GM10248 (cell line): ENCODE data around the gene ZDHHC22.

ENCODE experiments used
- CTCF ChIA-PET: fragments of 300-600 bp; sonication (Branson Sonifier 250); formaldehyde crosslinking; extraction: SDS; loops from one replicate; lab custom pipeline; 2021; ENCODE audit warnings: antibody characterized with exemption; lab: Yijun Ruan, JAX
- POLR2A ChIA-PET: fragments of 350-650 bp; sonication (Branson Sonifier 250); formaldehyde crosslinking; extraction: SDS; loops from one replicate; lab custom pipeline; 2020; ENCODE audit warnings: antibody characterized with exemption; lab: Yijun Ruan, JAX
- DNase-seq: peaks from one replicate; pipeline ENCODE4 v3.0.0; 2012; ENCODE audit errors: extremely low spot score
- TF ChIP-seq, protein P1 (sequence below): IDR thresholded peaks from 2 replicates; pipeline ENCODE4 v1.5.1; 2012; ENCODE audit warnings: mild to moderate bottlenecking, low read depth; ENCODE audit errors: extremely low read depth, missing control alignments, control extremely low read depth

Gene ZDHHC22

DNA sequence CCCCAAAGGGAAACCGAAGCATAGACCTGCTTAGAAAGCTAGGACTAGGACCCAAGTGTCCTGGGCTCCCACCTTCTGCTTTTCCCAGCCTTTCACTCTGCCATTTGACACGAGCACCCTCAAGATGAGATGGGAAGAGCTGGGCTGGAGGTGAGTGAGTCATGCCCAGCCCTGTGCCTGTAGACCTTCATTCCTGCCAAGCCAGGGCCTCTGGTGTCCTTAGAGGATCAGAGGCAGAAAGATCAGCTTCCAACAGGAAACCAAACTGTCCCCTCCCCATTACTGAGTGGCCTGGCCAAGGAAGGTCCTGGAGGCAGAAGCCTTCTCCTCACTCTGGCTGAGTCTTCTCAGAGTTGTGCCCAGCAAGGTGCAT lies 43.5 kb upstream of the ZDHHC22 start:
- ChIA-PET POLR2A (no interaction called here), CTCF (interaction anchor here (1.2 to 1.5 kb wide), 2 partner anchors 32 to 131 kb away, joined by 3 to 4 read pairs; no protein-coding TSS in a partner anchor)
- TF ChIP-seq, protein P1, sequence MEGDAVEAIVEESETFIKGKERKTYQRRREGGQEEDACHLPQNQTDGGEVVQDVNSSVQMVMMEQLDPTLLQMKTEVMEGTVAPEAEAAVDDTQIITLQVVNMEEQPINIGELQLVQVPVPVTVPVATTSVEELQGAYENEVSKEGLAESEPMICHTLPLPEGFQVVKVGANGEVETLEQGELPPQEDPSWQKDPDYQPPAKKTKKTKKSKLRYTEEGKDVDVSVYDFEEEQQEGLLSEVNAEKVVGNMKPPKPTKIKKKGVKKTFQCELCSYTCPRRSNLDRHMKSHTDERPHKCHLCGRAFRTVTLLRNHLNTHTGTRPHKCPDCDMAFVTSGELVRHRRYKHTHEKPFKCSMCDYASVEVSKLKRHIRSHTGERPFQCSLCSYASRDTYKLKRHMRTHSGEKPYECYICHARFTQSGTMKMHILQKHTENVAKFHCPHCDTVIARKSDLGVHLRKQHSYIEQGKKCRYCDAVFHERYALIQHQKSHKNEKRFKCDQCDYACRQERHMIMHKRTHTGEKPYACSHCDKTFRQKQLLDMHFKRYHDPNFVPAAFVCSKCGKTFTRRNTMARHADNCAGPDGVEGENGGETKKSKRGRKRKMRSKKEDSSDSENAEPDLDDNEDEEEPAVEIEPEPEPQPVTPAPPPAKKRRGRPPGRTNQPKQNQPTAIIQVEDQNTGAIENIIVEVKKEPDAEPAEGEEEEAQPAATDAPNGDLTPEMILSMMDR: no peak

DNA sequence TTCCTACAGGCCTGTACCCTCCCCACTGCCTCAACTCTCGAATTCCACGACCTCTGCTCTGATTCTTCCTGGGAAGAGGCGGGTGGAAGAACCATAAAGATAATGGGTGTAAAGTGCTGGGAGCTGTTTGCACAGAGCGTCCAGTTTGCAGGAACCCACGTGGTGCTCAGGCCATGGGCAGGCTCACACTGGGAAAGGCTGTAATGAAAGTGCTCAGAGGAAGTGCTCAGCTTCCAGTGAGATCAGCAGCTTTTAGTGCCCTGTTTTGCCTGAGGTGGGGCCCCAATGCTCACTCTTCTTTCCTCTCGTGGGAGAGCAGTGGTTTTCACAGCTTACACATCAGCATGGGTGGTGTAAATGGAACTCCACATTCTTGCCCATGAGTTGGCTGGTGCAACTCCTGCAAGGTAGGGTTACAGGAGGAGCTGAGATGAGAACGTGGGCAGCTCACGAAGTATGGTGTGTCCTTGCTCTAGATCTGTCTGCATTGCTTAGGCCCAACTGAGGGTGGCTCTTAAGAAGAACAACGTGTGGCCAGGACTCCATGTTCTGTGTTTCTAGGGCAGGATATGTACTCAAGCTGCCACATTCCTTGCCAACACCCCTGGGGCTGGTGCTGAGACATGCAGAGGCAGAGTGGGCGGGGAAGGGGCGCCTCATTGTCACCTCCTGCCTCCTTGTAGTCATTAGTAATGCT lies 43.0 kb upstream of the ZDHHC22 start:
- TF ChIP-seq, protein P1: no peak
- POLR2A ChIA-PET: no interaction called here
- DNase-seq: no peak
- CTCF ChIA-PET: interaction anchor here (1.5 to 1.9 kb wide), 4 partner anchors 12 to 43 kb away, joined by 3 to 6 read pairs (median 3); partner anchors contain the start of gene ZDHHC22

More for the DNA sequence above, 43.5 kb upstream of the ZDHHC22 start:
- DNase-seq: no peak

DNA sequence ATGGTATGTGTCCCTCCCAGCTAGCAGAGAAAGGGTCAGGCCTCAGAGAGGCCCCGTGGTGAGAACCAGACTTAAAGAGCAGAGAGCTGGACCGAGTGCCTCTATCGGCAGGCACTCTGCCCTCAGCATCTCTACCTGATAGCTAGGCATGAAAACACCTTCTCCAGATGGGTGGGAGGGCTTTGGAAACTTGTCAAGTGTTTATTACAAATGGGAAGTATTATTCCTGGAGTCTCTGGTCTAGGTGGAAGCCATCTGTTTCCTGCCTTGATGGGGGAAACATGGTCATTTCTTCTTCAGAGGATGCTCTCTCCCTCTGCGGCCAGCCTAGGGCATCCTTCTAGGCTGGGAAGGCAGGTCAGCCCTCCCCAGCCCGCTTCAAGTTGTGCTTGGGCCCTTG lies 42.3 kb upstream of the ZDHHC22 start:
- TF ChIP-seq, protein P1: no peak
- no peak for DNase-seq
- ChIA-PET POLR2A (no interaction called here), CTCF (interaction anchor here (1.5 to 1.9 kb wide), 3 partner anchors 11 to 42 kb away, joined by 3 to 6 read pairs (median 3); partner anchors contain the start of gene ZDHHC22)

DNA sequence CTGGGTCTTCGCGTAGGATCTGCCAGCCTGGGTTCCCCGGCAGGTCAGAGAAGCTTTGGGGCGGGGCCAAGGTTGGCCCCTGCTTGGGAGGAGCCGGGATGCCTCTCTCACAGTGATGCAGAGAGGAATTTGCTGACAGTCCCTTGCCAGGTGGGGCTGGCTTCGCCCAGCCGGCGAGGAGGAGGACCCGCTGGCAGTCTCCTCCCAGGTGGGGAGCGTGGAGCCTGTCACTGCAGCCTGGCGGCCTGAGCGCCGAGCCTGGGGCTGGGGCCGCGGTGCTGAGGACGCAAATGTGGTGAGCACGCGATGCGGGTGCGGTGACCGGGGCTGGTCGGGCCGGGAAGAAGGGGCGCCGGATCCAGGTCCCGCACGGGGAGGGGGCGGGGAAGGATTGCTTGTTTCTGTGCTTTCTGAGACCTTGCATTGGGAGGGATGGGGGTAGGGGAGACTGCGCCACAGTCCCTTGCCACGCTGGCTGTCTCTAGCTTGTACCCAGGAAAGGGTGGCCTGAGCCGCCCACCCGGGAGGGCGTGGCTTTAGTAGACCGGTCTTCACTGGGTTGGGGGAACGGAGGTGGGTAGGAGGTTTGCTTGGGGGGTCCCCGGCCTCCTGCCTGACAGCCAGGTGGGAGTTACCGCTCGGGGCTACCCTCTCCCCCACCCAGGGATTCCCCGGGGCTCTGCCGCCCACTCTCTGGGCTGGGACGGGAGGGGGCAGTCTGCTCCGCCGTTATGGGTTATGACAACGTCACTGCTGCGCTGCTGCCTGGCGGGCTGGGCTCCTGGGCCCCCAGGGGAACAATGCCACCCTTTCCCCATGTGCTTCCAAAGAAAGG lies 40.2 kb upstream of the ZDHHC22 start, which contains the start of gene TMEM63C:
Gene TMEM63C (plus strand): TSS at position 196 of the 835 bp plus-strand sequence. CDS start 37,016 bp downstream, outside the sequence.
- TF ChIP-seq, protein P1: no peak
- peak; percentile 63 for DNase-seq
- CTCF ChIA-PET: interaction anchor here (1.0 kb wide), 1 partner anchor 15 kb away, joined by 3 read pairs; no protein-coding TSS in a partner anchor
- POLR2A ChIA-PET: no interaction called here

DNA sequence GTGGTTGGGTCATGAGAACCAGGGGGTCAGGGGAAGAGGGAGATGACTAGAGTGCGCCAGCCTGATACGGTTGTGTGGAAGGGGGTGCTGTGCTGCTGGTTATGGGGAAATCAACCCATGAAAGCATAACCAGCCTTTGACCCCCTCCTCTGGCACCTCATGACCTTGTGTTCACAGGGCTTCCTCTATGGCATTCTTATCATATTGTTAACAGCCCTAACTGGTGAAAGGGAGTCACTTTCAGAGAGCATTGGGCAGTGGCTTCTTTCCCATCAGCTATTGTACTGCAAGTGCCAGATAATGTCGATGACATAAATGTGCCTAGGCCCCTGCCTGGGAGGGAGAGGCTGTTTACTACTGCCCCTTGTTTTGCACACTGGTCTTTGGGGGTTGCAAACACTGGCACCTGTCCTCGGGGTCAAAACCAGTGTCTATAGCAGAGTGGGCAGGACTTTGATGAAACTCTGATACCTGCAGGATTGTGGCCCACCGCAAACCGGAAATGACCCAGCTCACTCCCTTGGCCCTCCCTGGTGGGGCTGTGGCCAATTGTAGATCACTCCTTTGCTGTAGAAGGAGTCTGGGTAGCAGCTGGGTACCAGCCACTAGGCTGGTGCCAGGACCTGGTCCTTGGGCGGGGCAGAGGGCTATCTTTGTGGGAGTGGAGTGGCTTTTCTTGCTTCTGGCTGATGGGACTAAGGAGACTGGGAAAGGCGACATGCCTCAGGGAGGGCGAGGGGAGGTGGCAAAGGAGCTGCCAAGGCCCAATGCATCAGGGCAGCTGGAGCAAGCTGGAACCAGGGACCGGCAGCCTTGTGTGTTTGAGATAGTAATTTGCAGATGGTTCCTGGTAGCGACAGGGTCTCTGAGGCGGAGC lies 39.4 kb upstream of the ZDHHC22 start:
- ChIA-PET CTCF (interaction anchor here (1.0 kb wide), 1 partner anchor 16 kb away, joined by 3 read pairs; no protein-coding TSS in a partner anchor), POLR2A (no interaction called here)
- no peak for DNase-seq
- TF ChIP-seq, protein P1: no peak

DNA sequence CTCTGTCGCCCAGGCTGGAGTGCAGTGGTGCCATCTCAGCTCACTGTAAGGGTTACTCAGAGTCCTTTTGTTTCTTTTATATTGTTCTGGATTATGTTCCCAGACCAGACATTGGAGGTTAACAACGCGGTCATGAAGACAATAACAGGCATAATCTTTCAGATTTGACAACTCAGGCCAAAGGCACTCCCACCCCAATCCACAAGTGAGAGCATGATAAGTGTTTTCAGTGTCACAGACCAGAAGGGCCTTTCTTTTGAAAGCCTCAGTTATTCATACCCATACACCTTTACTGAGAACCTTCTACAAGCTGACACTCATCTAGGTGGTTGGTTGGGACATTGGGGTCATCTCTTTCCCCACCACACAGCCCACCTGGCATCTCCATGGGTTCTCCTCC lies 37.1 kb upstream of the ZDHHC22 start:
- ChIA-PET POLR2A (no interaction called here), CTCF (interaction anchor here (1.3 kb wide), 1 partner anchor 35 kb away, joined by 6 read pairs; no protein-coding TSS in a partner anchor)
- DNase-seq: no peak
- TF ChIP-seq, protein P1: no peak
